CD4-positive, alpha-beta memory T cell (primary cell): ENCODE results near the gene ANKS6. TPM values are rescaled to one million over a fixed set of nuclear protein-coding genes. Genes with fewer than 3 reads are reported as not detected.
A peak's percentile ranks its signal among the peaks of the same experiment; 100 is the strongest.

Experiments
- CTCF ChIA-PET: fragments of 350-600 bp; sonication (Branson Sonifier 250); formaldehyde crosslinking; loops from one replicate; lab custom pipeline; 2021; ENCODE audit warnings: inconsistent platforms; ENCODE audit not compliant: partially characterized antibody; lab: Charles Lee
- POLR2A ChIA-PET: fragments of 350-600 bp; sonication (Branson Sonifier 250); formaldehyde crosslinking; loops from one replicate; lab custom pipeline; 2021; ENCODE audit not compliant: partially characterized antibody; lab: Charles Lee
- DNase-seq, 5 donors: peaks; one replicate each; pipeline versions ENCODE4 v3.0.0 to v3.0.0-alpha.2; 2020 to 2022; ENCODE audit warnings: mixed read lengths in 1 of 5
- H3K27ac ChIP-seq: one replicate; pipeline ENCODE4 v1.7.0; 2013; ENCODE audit warnings: low read depth, low read length
- H3K27me3 ChIP-seq: 2 replicates; pipeline ENCODE4 v1.7.0; 2013; ENCODE audit warnings: mild to moderate bottlenecking, low read length, moderate library complexity; ENCODE audit not compliant: insufficient read depth
- H3K36me3 ChIP-seq: 2 replicates; pipeline ENCODE4 v1.7.0; 2013; ENCODE audit warnings: mild to moderate bottlenecking, low read length, moderate library complexity; ENCODE audit not compliant: insufficient read depth
- H3K4me1 ChIP-seq: 2 replicates; pipeline ENCODE4 v1.7.0; 2013; ENCODE audit warnings: mild to moderate bottlenecking, low read length, moderate library complexity; ENCODE audit not compliant: insufficient read depth
- H3K4me3 ChIP-seq, 2 donors: one replicate each; pipeline ENCODE4 v1.7.0; 2013; ENCODE audit warnings: low read length in 2 of 2, mild to moderate bottlenecking in 1 of 2
- H3K9me3 ChIP-seq, 2 donors: one replicate each; pipeline ENCODE4 v1.7.0; 2013; ENCODE audit warnings: low read length in 2 of 2, control low read depth in 1 of 2; ENCODE audit not compliant: control insufficient read depth in 1 of 2
- H3K27ac Mint-ChIP-seq, 7 donors: one replicate each; pipeline ENCODE4 v1.8.0; 2020 to 2021; ENCODE audit warnings: mixed read lengths in 7 of 7, mild to moderate bottlenecking in 6 of 7, inconsistent platforms in 3 of 7, moderate library complexity in 3 of 7
- H3K27me3 Mint-ChIP-seq, 2 donors: one replicate each; pipeline ENCODE4 v1.8.0; 2020 to 2021; ENCODE audit warnings: mixed read lengths in 2 of 2
- H3K36me3 Mint-ChIP-seq, 2 donors: one replicate each; pipeline ENCODE4 v1.8.0; 2020 to 2021; ENCODE audit warnings: mixed read lengths in 2 of 2, inconsistent platforms in 1 of 2, mild to moderate bottlenecking in 1 of 2
- H3K4me1 Mint-ChIP-seq, 4 donors: one replicate each; pipeline ENCODE4 v1.8.0; 2020 to 2021; ENCODE audit warnings: mixed read lengths in 4 of 4, mild to moderate bottlenecking in 1 of 4
- H3K4me3 Mint-ChIP-seq, 8 donors: one replicate each; pipeline ENCODE4 v1.8.0; 2020 to 2021; ENCODE audit warnings: mixed read lengths in 8 of 8, mild to moderate bottlenecking in 7 of 8, moderate library complexity in 6 of 8, inconsistent platforms in 3 of 8
- H3K9me3 Mint-ChIP-seq, 8 donors: one replicate each; pipeline ENCODE4 v1.8.0; 2020 to 2021; ENCODE audit warnings: mixed read lengths in 8 of 8, mild to moderate bottlenecking in 5 of 8, inconsistent platforms in 3 of 8, moderate library complexity in 1 of 8
- intact Hi-C: fragments of 100-400 bp; cut with micrococcal nuclease; formaldehyde crosslinking; loops from one replicate; pipeline ENCODE4 v1.15.1; 2023
- polyA plus RNA-seq, 2 donors: library from polyadenylated mRNA; unstranded; fragments of 300-500 nt; fragmentation: Illumina TruSeq; gene quantifications; one replicate each; pipeline ENCODE4 v1.2.3, GENCODE V29; 2021
- total RNA-seq, 2 experiments: library from RNA; stranded (reverse); gene quantifications; one replicate each; pipeline ENCODE4 v1.2.3, GENCODE V29; 2021

The ANKS6 gene
- total and polyA plus RNA-seq, 4 experiments from 2014 or later: 2.5 to 12.2 (median 9.6) TPM

GRCh38 chr9:98837516-98837915 is 41.2 kb upstream of the ANKS6 start:
- no peak for DNase-seq
- no peak overlapping the region for H3K4me3 Mint-ChIP-seq
- H3K27me3 Mint-ChIP-seq: no peaks in the 10 kb centered on the region
- H3K27ac ChIP-seq: no peak overlapping the region
- no peaks in the 10 kb centered on the region for H3K9me3 Mint-ChIP-seq
- no peaks in the 10 kb centered on the region for H3K4me1 Mint-ChIP-seq
- H3K36me3 ChIP-seq: peaks cover 13% of the 10 kb centered on the region
- H3K4me3 ChIP-seq: no peak overlapping the region
- no peak overlapping the region for H3K27ac Mint-ChIP-seq
- ChIA-PET CTCF (interaction anchor here (0.9 to 1.3 kb wide), 2 partner anchors 10 to 303 kb away, joined by 3 to 6 read pairs; no protein-coding TSS in a partner anchor), POLR2A (no interaction called here)
- no peaks in the 10 kb centered on the region for H3K4me1 ChIP-seq
- no peaks in the 10 kb centered on the region for H3K27me3 ChIP-seq
- intact Hi-C loops: no loop called here
- peaks cover 51 to 52% of the 10 kb centered on the region in 2 donors for H3K36me3 Mint-ChIP-seq
- no peaks in the 10 kb centered on the region for H3K9me3 ChIP-seq

DNA sequence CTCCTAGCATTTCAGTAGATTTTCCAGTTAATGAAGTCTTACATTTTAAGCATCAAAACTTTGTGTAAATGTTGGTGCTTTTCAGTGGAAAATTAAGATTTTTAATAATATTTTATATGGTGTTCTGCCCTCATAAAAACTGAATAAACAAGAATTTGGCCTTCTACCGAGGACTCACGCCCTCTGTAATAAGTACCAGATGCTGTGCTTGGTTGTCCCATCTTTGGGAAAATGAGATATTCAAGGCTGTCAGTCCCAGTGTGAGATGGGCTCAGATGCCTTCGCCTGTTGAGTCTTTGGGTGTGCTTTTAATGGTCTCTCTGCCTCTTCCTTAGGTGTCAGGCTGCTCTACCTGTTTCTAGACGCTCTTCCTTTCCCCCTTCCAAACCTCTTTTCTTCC is 39.9 kb upstream of the ANKS6 start:
- Histone ChIP-seq H3K36me3 (peaks cover 13% of the 10 kb centered on the region), H3K9me3 (no peaks in the 10 kb centered on the region), H3K27me3 (no peaks in the 10 kb centered on the region), H3K4me3 (no peak overlapping the region), H3K4me1 (no peaks in the 10 kb centered on the region), H3K27ac (no peak overlapping the region)
- DNase-seq: no peak
- CTCF ChIA-PET: interaction anchor here (1.3 kb wide), 1 partner anchor 304 kb away, joined by 3 read pairs; no protein-coding TSS in a partner anchor
- Mint-ChIP-seq H3K4me1 (no peaks in the 10 kb centered on the region), H3K27ac (no peak overlapping the region), H3K4me3 (no peak overlapping the region), H3K36me3 (peaks cover 53 to 56% of the 10 kb centered on the region in 2 donors), H3K9me3 (no peaks in the 10 kb centered on the region), H3K27me3 (no peaks in the 10 kb centered on the region)
- POLR2A ChIA-PET: no interaction called here
- intact Hi-C loops: no loop called here

GRCh38 chr9:98834386-98834785 is 38.0 kb upstream of the ANKS6 start:
- H3K4me3 Mint-ChIP-seq: no peak overlapping the region
- H3K4me1 Mint-ChIP-seq: no peaks in the 10 kb centered on the region
- Histone ChIP-seq H3K4me1 (no peaks in the 10 kb centered on the region), H3K4me3 (no peak overlapping the region), H3K9me3 (no peaks in the 10 kb centered on the region), H3K27me3 (no peaks in the 10 kb centered on the region), H3K27ac (no peak overlapping the region), H3K36me3 (peaks cover 5% of the 10 kb centered on the region)
- ChIA-PET POLR2A (no interaction called here), CTCF (no interaction called here)
- H3K27me3 Mint-ChIP-seq: no peaks in the 10 kb centered on the region
- intact Hi-C loops: no loop called here
- H3K9me3 Mint-ChIP-seq: no peaks in the 10 kb centered on the region
- no peak overlapping the region for H3K27ac Mint-ChIP-seq
- peaks cover 46 to 50% of the 10 kb centered on the region in 2 donors for H3K36me3 Mint-ChIP-seq
- no peak for DNase-seq

DNA sequence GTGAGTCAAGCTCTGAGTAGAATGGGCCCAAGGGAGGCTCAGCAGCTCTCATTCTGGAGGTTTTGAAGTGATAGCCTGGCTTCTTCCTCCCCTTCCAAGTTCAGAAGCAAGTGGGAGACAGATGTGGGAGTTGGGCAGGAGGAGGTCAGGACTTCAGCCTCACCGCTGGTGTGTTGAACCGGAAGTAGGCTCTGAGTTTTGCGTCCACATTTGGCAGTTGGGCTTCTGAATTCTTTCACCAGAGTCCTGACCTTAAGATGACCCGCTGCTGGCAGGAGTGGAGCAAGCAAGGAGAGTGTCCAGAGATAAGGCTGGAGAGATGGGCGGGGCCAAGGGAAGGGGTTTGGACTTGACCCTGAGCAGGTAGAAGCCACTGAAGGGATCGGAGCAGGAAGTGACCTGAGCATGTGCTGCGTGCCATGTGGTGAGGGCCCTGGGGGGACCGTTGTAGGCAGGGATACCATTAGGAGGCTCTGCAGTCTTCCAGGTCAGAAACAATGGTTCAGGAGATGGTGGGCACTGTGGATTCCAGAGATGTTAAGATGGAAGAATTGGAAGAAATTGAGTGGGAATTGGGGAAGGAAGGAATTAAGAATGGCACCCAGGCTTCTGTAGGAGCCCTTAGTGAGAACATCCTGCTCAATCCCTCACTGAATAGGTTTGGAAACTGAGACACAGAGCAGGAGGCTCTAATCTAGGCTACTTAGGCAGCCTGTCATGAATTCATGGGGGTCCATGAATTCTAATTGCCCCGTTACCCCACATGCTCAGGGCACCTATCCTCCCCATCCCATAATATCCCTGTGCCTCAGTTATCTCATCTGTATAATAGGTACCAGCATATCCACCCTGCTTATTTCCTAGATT is 37.0 kb upstream of the ANKS6 start:
- no peak overlapping the region for H3K27ac ChIP-seq
- no peak overlapping the region for H3K4me3 ChIP-seq
- Mint-ChIP-seq H3K9me3 (no peaks in the 10 kb centered on the region), H3K27me3 (no peaks in the 10 kb centered on the region), H3K4me3 (no peak overlapping the region), H3K27ac (no peak overlapping the region), H3K4me1 (no peaks in the 10 kb centered on the region), H3K36me3 (peaks cover 43 to 44% of the 10 kb centered on the region in 2 donors)
- ChIA-PET CTCF (no interaction called here), POLR2A (no interaction called here)
- intact Hi-C loops: no loop called here
- H3K4me1 ChIP-seq: no peaks in the 10 kb centered on the region
- no peaks in the 10 kb centered on the region for H3K27me3 ChIP-seq
- no peaks in the 10 kb centered on the region for H3K9me3 ChIP-seq
- H3K36me3 ChIP-seq: peaks cover 5% of the 10 kb centered on the region
- DNase-seq: no peak

DNA sequence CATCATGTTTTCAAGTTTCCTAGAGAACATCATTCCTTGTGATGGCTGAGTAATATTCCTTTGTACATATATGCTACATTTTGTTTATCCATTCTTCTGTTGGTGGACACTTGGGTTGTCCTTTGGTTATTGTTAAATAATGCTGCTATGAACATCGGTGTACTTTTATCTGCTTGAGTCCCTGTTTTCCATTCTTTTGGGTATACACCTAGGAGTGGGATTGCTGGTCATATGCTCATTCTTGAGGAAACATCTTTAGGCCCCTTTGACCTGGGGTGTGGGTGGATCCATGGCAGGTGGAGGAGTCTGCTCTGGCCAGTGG is 36.4 kb upstream of the ANKS6 start:
- no peaks in the 10 kb centered on the region for H3K27me3 ChIP-seq
- CTCF ChIA-PET: no interaction called here

GRCh38 chr9:98831696-98832095 is 35.3 kb upstream of the ANKS6 start:
- H3K36me3 ChIP-seq: no peaks in the 10 kb centered on the region
- no peaks in the 10 kb centered on the region for H3K27me3 Mint-ChIP-seq
- no peaks in the 10 kb centered on the region for H3K4me1 ChIP-seq
- H3K36me3 Mint-ChIP-seq: peaks cover 44 to 48% of the 10 kb centered on the region in 2 donors
- H3K27me3 ChIP-seq: no peaks in the 10 kb centered on the region
- POLR2A ChIA-PET: no interaction called here
- no peak overlapping the region for H3K4me3 ChIP-seq
- no peak overlapping the region for H3K4me3 Mint-ChIP-seq
- H3K9me3 ChIP-seq: no peaks in the 10 kb centered on the region
- peaks cover 0 to 1% (median 0%) of the 10 kb centered on the region in 4 donors for H3K4me1 Mint-ChIP-seq
- H3K9me3 Mint-ChIP-seq: no peaks in the 10 kb centered on the region
- no peak overlapping the region for H3K27ac ChIP-seq
- CTCF ChIA-PET: interaction anchor here (2.1 kb wide), 1 partner anchor 16 kb away, joined by 9 read pairs; no protein-coding TSS in a partner anchor
- intact Hi-C loops: no loop called here
- H3K27ac Mint-ChIP-seq: no peak overlapping the region
- no peak for DNase-seq

More for the DNA sequence above, 36.4 kb upstream of the ANKS6 start:
- peaks cover 0 to under 1% (median 0%) of the 10 kb centered on the region in 4 donors for H3K4me1 Mint-ChIP-seq
- H3K4me3 Mint-ChIP-seq: no peak overlapping the region
- no peaks in the 10 kb centered on the region for H3K9me3 ChIP-seq
- intact Hi-C loops: no loop called here
- H3K27me3 Mint-ChIP-seq: no peaks in the 10 kb centered on the region
- H3K27ac Mint-ChIP-seq: peak overlapping the region in 1 of 7 donors; percentile 38
- no peak for DNase-seq
- H3K4me1 ChIP-seq: no peaks in the 10 kb centered on the region
- no peaks in the 10 kb centered on the region for H3K9me3 Mint-ChIP-seq
- no peak overlapping the region for H3K27ac ChIP-seq
- H3K36me3 ChIP-seq: peaks cover 5% of the 10 kb centered on the region
- POLR2A ChIA-PET: no interaction called here
- H3K4me3 ChIP-seq: no peak overlapping the region
- H3K36me3 Mint-ChIP-seq: peaks cover 45 to 46% of the 10 kb centered on the region in 2 donors

GRCh38 chr9:98830554-98830953 is 34.2 kb upstream of the ANKS6 start:
- H3K4me3 Mint-ChIP-seq: no peak overlapping the region
- peaks cover 0 to 1% (median 0%) of the 10 kb centered on the region in 4 donors for H3K4me1 Mint-ChIP-seq
- Histone ChIP-seq H3K36me3 (no peaks in the 10 kb centered on the region), H3K27me3 (no peaks in the 10 kb centered on the region), H3K27ac (no peak overlapping the region), H3K4me1 (no peaks in the 10 kb centered on the region), H3K9me3 (no peaks in the 10 kb centered on the region), H3K4me3 (no peak overlapping the region)
- H3K9me3 Mint-ChIP-seq: no peaks in the 10 kb centered on the region
- DNase-seq: no peak
- no peaks in the 10 kb centered on the region for H3K27me3 Mint-ChIP-seq
- ChIA-PET CTCF (interaction anchor here (2.1 kb wide), 1 partner anchor 17 kb away, joined by 9 read pairs; no protein-coding TSS in a partner anchor), POLR2A (no interaction called here)
- peaks cover 38 to 48% of the 10 kb centered on the region in 2 donors for H3K36me3 Mint-ChIP-seq
- no peak overlapping the region for H3K27ac Mint-ChIP-seq
- intact Hi-C loops: no loop called here
